Globus pallidus (tissue), 1 donor: ENCODE data around the gene MAOA.
"Not testable (repeated sequence)": the region's sequence is repeated elsewhere in the genome, so short reads cannot be mapped to it uniquely, and the experiment has no call there.

Experiments
- DNase-seq: peaks from one replicate; pipeline ENCODE4 v3.0.0-alpha.2; 2015; ENCODE audit warnings: low spot score

Gene MAOA

DNA sequence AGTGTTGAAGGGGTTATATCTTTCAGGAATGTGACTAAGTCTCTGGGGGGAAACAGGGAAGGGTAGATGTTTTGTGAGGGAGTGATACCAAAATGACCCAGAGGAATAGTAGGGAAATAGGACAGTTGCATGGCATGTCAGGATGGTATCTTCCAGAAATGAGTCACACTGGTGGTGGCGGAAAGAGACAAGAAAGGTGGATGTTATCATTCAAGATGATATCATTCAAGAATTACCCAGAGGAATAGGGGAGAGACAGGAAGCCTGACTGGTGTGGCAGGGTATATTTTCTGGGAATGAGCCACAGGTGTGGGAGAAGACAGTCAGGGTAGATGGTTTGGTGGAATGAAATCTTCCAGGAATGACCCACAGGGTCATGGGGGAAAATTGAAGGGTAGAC lies 61.1 kb downstream of the MAOA start:
- no peak for DNase-seq

DNA sequence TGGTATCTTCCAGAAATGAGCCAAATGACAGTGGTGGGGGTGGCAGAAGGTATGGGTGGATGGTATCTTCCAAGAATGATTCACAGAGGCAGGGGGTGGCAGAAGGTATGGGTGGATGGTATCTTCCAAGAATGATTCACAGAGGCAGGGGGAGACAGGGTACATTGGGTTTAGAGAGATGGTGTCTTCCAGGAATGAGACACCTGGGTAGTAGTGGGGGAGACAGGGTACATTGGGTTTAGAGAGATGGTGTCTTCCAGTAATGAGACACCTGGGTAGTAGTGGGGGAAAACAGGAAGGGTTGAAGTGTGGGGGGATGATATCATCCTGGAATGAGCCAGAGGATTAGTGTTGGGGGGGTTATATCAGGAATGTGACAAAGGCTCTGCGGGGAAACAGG lies 62.0 kb downstream of the MAOA start:
- DNase-seq = no peak

DNA sequence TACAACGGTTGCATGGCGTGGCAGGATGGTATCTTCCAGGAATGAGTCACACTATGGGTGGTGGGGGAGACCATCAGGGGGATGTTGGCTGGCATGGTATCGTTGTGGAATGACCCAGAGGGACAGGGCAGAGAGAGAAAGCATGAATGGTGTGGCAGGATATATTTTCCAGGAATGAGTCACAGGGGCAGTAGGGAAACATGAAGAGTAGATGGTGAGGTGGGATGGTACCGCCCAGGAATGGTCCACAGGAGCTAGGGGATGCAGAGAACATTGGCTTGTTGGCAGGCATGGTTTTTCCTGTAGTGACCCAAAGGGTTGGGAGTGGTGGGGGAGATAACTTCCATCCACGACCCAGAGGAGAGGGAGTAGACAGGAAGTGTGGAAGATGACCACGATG lies 62.4 kb downstream of the MAOA start:
- no peak for DNase-seq

GRCh38 chrX:43718956-43719355 lies 62.9 kb downstream of the MAOA start:
- no peak for DNase-seq

- no peak for DNase-seq
Measured at GRCh38 chrX:43720082-43720481, 64.0 kb downstream of the MAOA start.

GRCh38 chrX:43720961-43721360 lies 64.9 kb downstream of the MAOA start:
- no peak for DNase-seq

GRCh38 chrX:43725227-43725626 lies 69.1 kb downstream of the MAOA start:
- not testable (repeated sequence) for DNase-seq

- not testable (repeated sequence) for DNase-seq
Measured at GRCh38 chrX:43727254-43727653, 71.2 kb downstream of the MAOA start.

- no peak for DNase-seq
Measured at GRCh38 chrX:43728002-43728401, 71.9 kb downstream of the MAOA start.

GRCh38 chrX:43728966-43729365 lies 72.9 kb downstream of the MAOA start:
- DNase-seq = no peak

GRCh38 chrX:43731086-43731485 lies 75.0 kb downstream of the MAOA start:
- DNase-seq = no peak

GRCh38 chrX:43733699-43734098 lies 77.6 kb downstream of the MAOA start:
- no peak for DNase-seq

- no peak for DNase-seq
Measured at GRCh38 chrX:43734444-43734843, 78.3 kb downstream of the MAOA start.

- no peak for DNase-seq
Measured at GRCh38 chrX:43735534-43735933, 79.4 kb downstream of the MAOA start.

- no peak for DNase-seq
Measured at GRCh38 chrX:43735957-43736356, 79.9 kb downstream of the MAOA start.

- peak; percentile 10 for DNase-seq
Measured at GRCh38 chrX:43741843-43742573, 85.9 kb downstream of the MAOA start.

DNA sequence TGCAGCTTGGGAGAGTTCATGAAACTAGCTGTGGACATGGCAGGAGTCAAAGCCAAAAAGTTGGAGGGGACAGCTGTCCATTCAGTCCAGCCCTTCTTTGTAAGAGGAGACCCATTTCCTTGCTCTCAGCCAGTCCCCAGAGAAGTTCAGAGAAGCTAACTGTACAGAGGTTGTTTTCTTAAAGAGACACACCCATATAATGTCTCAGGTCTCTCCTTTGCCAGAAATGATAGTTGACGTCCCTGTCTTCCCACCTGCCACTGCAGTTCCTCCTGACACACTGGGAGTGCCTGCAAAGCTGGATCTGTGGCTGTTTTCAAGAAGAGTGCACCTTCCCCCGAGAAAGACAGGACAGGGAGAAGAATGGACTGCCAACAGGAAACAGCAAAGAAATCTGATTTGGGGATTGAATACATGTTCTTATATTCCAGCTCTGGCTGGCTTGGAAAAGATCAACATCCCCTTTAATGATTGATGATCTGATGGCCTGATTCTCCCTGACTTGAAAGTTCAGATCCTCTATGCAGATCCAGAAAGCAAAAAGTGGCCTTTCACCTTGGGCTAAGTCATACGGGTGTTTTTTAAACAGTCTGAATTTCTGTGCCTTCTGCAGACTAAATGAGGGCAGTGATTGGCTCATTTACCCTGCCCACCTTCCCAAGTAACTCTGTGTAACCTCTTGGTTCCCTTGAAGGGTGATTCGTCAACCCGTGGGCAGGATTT lies 87.2 kb downstream of the MAOA start:
- DNase-seq = no peak

GRCh38 chrX:43744284-43744683 lies 88.2 kb downstream of the MAOA start:
- no peak for DNase-seq

DNA sequence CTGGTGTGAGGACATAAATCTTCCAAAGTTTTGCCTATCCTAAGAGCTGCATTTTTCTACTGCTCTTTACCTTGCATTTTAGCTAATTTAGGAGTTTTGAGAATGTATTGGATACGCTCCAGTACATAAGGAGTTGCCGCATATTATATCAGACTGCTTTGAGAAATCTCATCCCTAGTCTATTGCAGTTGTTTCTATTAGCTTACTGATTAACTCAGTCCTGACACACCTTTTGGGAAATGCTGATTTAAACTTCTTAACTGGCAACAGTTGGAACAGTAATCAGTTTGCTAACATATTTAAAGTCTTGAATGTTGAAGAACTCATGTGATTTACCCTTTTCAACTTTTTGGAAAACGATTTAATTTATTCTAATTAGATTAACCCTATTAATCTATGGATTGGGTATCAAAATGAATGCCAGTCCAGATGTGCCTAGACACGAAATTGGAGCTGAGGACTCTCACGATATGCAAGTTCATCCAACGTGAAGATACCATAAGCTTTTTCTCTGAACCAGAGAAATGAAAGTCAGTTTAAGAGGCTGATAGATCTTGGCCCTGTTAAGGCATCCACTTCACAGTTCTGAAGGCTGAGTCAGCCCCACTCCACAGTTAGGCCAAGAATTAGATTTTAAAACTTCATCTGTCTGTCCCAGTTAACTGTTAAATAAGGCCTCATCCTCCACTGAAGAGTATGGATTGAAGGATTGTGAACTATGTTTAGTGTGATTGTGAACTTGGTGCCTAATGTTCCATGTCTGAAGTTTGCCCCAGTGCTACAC lies 90.0 kb downstream of the MAOA start:
- no peak for DNase-seq

DNA sequence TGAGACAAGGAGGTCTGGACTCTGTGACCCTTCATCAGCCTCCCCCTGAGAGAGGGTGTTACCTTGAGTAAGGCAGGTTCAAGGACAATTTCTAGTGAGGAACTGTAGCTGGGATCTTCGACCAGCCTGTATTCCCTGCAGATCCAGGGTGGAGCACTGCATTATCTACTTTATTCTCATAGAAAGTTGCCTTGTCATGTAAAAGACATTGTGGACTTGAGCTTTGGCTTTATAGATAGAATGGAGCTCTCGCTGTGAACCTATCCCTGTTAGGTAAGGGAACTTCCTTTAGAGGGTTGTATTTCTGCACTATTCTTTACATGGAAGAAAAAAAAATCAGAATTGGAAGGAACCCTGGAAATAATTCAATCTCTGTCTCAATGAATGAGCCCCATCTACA lies 91.4 kb downstream of the MAOA start:
- DNase-seq = no peak

- DNase-seq = peak; percentile 44
Measured at GRCh38 chrX:43750248-43750676, 94.2 kb downstream of the MAOA start.

GRCh38 chrX:43753637-43754036 lies 97.5 kb downstream of the MAOA start:
- DNase-seq = no peak

- DNase-seq = no peak
Measured at GRCh38 chrX:43756076-43756475, 100.0 kb downstream of the MAOA start.
